ENCODE data around the gene PCYT1A.

The PCYT1A gene

GRCh38 chr3:196217307-196218154, 70.0 kb downstream of the PCYT1A start:
- TF ChIP-seq CTCF (IDR thresholded peaks at IDR 0.05), result no peak
- Mint-ChIP-seq H3K27ac (no peak overlapping the region), H3K9me3 (no peaks in the 10 kb centered on the region), H3K36me3 (ENCODE audit: low read depth) (no peaks in the 10 kb centered on the region), H3K4me1 (peaks cover 56% of the 10 kb centered on the region), H3K4me3 (no peak overlapping the region), H3K27me3 (ENCODE audit: low read depth, poor library complexity) (peaks cover 24% of the 10 kb centered on the region)
- DNase-seq, result no peak

- no peaks in the 10 kb centered on the region for H3K9me3 Mint-ChIP-seq
- DNase-seq, result no peak
- no peak overlapping the region for H3K4me3 Mint-ChIP-seq
- H3K4me1 Mint-ChIP-seq, result peaks cover 57% of the 10 kb centered on the region
- peaks cover 24% of the 10 kb centered on the region for H3K27me3 Mint-ChIP-seq (ENCODE audit: low read depth, poor library complexity)
- H3K27ac Mint-ChIP-seq, result no peak overlapping the region
- no peak for TF ChIP-seq CTCF (IDR thresholded peaks at IDR 0.05)
- H3K36me3 Mint-ChIP-seq (ENCODE audit: low read depth), result no peaks in the 10 kb centered on the region
Measured at GRCh38 chr3:196216681-196217211, 70.8 kb downstream of the PCYT1A start.

GRCh38 chr3:196216089-196216564, 71.4 kb downstream of the PCYT1A start, which contains the start of gene SLC51A:
Gene SLC51A (plus strand): TSS chr3:196216534. CDS start chr3:196216713, 179 bp downstream.
- Mint-ChIP-seq H3K4me3 (no peak within 1 kb of the TSS), H3K4me1 (peaks cover 62% of the 10 kb centered on the region), H3K27ac (no peak within 1 kb of the TSS), H3K9me3 (no peaks in the 10 kb centered on the region), H3K27me3 (ENCODE audit: low read depth, poor library complexity) (peaks cover 24% of the 10 kb centered on the region), H3K36me3 (ENCODE audit: low read depth) (no peaks in the 10 kb centered on the region)
- DNase-seq, result no peak
- TF ChIP-seq CTCF (IDR thresholded peaks at IDR 0.05), result no peak

- TF ChIP-seq CTCF (IDR thresholded peaks at IDR 0.05), result no peak
- Mint-ChIP-seq H3K36me3 (ENCODE audit: low read depth) (no peaks in the 10 kb centered on the region), H3K27ac (no peak overlapping the region), H3K27me3 (ENCODE audit: low read depth, poor library complexity) (peaks cover 24% of the 10 kb centered on the region), H3K4me3 (no peak overlapping the region), H3K9me3 (no peaks in the 10 kb centered on the region), H3K4me1 (peaks cover 66% of the 10 kb centered on the region)
- no peak for DNase-seq
Measured at GRCh38 chr3:196215493-196216020, 72.0 kb downstream of the PCYT1A start.

- Mint-ChIP-seq H3K4me3 (no peak overlapping the region), H3K36me3 (ENCODE audit: low read depth) (no peaks in the 10 kb centered on the region), H3K4me1 (peaks cover 66% of the 10 kb centered on the region), H3K27me3 (ENCODE audit: low read depth, poor library complexity) (peaks cover 24% of the 10 kb centered on the region), H3K27ac (no peak overlapping the region), H3K9me3 (no peaks in the 10 kb centered on the region)
- no peak for DNase-seq
- no peak for TF ChIP-seq CTCF (IDR thresholded peaks at IDR 0.05)
Measured at GRCh38 chr3:196214783-196215441, 72.6 kb downstream of the PCYT1A start.

Data from nephron progenitor cell (in vitro differentiated cells).